ENCODE results near the gene PRSS33.

The PRSS33 gene, protein sequence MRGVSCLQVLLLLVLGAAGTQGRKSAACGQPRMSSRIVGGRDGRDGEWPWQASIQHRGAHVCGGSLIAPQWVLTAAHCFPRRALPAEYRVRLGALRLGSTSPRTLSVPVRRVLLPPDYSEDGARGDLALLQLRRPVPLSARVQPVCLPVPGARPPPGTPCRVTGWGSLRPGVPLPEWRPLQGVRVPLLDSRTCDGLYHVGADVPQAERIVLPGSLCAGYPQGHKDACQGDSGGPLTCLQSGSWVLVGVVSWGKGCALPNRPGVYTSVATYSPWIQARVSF

DNA sequence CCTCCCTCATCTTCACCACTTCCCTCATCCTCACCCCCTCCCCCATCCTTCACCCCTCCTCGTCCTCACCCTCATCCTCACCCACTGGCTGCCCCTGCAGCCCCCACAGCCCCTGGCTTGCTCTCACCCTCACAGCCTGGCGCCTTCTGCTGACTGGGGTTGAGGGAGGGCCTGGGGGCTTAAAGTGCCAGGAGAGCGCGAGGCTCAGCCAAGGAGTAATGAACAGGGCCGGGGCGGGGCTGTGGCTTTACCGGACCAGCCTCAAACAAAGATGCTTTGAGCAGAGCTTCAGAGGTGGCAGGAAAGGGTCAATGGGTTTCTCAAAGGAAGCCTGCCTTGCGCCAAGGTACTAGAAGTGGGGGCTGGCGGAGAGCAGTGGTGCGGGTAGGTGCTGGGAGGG, at the start of gene PRSS33:
Gene PRSS33 (minus strand): TSS at position 155 of the 400 bp plus-strand sequence. CDS start 1,013 bp downstream, outside the sequence.
- DNase-seq: no peak

DNA sequence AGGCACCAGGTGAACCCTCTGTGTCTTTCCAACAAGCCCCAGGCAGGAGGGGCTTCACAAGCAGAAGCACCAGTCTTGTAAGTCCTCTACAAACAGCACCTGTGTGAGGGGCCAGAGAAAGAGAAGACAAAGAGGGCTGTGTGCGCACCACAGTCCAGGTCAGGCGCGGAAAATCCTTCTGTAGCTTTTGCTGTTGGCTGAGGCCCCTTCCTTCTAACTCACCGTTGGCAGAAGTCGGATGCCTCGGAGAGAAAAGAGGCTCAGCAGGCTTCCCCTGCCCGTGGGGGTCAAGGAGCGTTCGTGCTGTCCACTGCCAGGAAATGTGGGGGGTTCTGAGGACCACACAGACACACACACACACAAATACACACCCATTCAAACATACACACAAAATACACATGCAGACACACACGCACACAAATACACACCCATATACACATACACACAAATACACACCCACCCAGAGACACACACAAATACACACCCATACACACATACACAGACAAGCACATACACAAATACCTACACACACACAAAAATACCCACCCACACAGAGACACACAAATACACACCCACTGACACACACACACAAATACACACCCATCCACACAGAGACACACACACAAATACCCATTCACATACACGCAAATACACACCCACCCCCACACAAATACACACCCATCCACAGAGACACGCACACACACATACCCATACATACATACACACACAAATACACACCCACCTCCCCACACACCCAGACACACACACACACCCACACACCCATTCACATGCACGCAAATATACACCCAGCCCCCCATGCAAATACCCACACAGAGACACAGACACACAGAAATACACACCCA, 49.5 kb upstream of the PRSS33 start:
- no peak for DNase-seq

GRCh38 chr16:2835638-2836493, 48.5 kb upstream of the PRSS33 start:
- DNase-seq: peak in 10 of 58 donors; percentile 2 to 47 (median 12)

GRCh38 chr16:2834968-2835367, 47.6 kb upstream of the PRSS33 start:
- DNase-seq: no peak

DNA sequence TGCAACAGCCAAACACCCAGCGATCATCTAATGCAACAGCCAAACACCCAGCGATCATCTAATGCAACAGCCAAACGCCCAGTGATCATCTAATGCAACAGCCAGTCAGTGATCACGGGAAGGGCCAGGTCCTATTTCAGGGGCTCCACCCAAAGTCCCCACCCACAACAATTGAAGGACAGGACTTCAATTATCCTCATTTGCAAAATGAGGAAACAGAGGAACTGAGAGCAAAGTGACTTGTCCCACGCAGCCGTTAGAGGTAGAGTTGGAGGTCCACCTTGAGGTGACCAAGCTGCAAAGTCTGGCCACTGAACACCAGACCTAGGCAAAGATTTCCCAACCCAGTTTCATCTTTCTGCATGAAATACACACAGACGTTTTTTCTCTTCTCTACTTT, 46.4 kb upstream of the PRSS33 start:
- DNase-seq: no peak

- DNase-seq: no peak
Measured at GRCh38 chr16:2831203-2831602, 43.8 kb upstream of the PRSS33 start.

DNA sequence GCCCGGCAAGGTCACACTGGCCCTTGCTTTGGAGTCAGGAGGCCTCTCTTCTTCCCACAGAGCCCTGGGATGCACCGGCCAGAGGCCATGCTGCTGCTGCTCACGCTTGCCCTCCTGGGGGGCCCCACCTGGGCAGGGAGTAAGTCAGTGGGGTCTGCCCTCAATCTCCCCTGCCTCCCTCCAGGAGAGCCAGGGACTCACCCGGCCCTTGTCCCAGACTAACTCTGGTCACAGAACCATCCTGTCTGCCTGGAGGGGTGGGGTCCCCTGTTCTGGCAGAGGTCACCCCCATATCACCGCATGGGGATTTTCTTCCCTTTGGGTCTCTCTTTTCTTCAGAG, 43.0 kb upstream of the PRSS33 start:
- DNase-seq: no peak

- DNase-seq: no peak
Measured at GRCh38 chr16:2829501-2830354, 42.4 kb upstream of the PRSS33 start, which contains the start of gene ZG16B. TSS of gene ZG16B (plus strand) at chr16:2830303. CDS start at chr16:2830442, 139 bp downstream.

- no peak for DNase-seq
Measured at GRCh38 chr16:2828876-2829430, 41.6 kb upstream of the PRSS33 start.

DNA sequence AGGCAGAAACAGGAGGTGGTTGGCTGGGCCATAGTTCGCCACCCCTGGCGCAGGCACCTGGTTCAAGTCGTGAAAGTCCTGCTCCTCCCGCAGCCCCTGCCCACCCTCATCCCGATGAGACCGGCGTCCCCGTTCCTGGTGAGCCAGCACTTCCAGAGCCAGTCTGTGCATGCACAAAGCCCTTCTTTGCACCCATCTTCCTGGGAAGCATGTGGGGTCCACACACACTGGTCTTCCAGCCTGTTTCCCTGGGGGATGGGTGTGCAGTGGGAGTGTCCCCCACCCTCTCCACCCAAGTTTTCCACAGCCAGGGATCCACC, 41.1 kb upstream of the PRSS33 start:
- DNase-seq: no peak

DNA sequence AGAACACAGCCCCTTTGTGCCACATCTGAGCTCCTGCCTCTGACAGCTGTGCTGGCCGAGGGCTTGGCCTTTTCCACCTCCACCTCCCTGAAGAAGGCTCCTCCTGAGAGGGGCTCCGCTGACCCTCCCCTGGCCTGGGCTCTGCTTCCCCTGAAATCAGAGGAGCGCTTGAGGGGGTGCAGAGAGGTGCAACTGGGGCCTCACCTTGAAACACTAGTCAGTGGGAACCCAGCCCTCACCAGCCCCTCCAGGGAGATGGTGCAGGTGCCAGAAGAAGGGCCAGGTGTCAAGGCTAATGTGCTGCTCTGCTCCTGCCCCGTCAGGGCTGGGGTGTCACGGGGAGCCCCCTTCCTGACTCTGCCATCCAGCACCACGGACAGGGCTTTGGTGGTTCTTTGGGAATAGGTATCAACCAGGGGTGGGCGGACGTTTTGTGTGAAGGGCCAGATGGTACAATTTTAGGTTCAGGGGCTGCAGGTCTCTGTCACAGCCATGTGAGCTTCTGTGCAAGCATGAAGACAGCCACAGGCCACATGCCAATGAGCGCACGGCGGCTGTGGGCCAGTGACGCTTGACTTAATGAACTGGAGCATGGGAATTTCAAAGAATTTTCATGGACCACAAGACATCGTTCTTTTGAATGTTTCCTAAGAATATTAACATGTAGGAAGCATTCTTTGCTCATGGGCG, 40.6 kb upstream of the PRSS33 start:
- DNase-seq: no peak

DNA sequence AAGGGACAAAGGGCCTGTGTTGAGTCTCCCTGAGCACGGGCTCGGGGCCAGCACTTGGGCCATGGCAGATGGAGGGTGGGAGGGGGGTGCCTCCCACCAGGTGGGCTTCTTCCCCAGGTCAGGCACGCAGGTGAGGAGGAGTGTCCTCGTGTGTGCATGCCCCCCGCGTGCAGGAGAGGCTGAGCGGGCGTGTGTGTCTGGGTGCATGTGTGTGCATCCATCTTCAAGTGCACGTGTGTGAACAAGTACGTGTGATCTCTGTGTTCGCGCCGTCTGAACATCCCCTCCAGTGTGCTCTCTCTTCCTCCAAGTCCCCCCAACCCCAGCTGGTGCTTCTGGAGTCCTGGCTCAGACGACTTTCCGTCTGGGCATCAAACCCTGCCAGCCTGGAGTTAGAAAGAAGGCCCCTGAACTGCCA, 40.0 kb upstream of the PRSS33 start:
- peak in 2 of 58 donors; percentile 8 to 18 for DNase-seq

GRCh38 chr16:2826591-2827373, 39.4 kb upstream of the PRSS33 start:
- DNase-seq: no peak

DNA sequence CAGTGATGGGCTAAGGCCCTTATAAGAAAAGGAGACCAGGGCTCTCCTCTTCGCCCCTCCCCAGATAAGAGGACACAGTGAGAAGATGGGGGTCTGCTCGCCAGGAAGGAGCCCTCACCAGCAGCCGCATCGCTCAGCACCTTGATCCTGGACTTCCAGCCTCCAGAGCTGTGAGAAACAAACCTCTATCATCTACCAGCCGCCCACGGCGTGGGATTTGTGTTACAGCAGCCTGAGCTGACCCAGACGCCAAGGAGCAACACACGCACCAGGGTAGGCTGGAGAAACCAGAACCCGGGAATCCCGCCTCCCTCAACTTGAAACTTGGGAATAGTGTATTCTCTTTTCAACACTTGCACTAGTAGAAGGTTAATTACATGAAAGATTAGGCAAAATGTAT, 38.5 kb upstream of the PRSS33 start:
- no peak for DNase-seq

GRCh38 chr16:2825049-2825742, 37.8 kb upstream of the PRSS33 start:
- DNase-seq: no peak

DNA sequence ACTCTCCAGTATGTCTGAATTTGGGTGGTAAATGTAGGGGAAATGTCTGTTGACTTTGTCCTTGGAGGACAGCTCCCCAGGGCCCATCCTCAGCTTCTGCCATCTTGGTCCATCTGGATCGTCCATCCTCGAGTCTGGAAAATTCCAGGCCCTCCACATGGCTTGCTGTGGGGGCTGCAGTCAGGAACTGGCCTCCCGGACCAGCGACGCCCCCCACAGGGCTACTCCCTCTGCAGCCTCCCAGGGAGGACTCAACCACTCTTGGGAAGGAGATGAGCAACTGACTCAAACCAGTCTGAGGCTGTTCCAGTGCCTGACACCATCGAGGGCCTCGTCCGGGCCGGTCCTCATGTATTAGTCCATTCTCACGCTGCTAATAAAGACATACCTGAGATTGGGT, 37.3 kb upstream of the PRSS33 start:
- no peak for DNase-seq

DNA sequence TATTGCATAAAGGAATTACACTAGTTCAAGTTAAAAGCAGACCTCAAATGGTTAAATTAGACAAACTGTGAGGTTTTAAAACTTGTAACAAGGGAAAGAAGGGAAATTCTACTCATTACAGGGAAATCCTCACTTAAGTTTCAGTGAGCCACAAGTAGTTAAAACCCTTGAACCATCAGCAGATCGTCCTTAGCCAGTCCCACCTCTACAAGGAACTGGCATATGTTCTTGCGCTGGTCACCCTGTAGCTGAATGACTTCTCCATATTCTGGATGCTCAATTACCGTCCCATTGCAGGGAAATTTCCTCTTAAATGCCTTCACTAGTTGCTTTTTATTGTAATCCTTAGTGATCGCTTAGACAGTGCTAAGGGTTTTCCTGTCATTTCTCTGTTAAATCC, 35.1 kb upstream of the PRSS33 start:
- no peak for DNase-seq

- no peak for DNase-seq
Measured at GRCh38 chr16:2822158-2822495, 34.8 kb upstream of the PRSS33 start.

Data from anterior cingulate cortex (tissue), 58 donors.